Endothelial cell of umbilical vein (primary cell): ENCODE measurements around the gene FTCDNL1. TPM values are rescaled to one million over a fixed set of nuclear protein-coding genes. Genes with fewer than 3 reads are reported as not detected.

ENCODE experiments used
- BruUV-seq: library from RNA; stranded (reverse); fragments of 400-500 nt; replicated peaks from 2 replicates; lab custom pipeline; 2021; lab: Mats Ljungman, UMichigan
- CTCF ChIA-PET: fragments of 300-600, 350-600 bp; sonication (Branson Sonifier 250); formaldehyde crosslinking; loops from one replicate; lab custom pipeline; 2021; ENCODE audit warnings: antibody characterized with exemption, inconsistent platforms; lab: Charles Lee
- POLR2A ChIA-PET: fragments of 300-600, 350-600 bp; sonication (Branson Sonifier 250); formaldehyde crosslinking; loops from one replicate; lab custom pipeline; 2021; ENCODE audit warnings: antibody characterized with exemption, inconsistent platforms; lab: Charles Lee
- DNase-seq: peaks from one replicate; pipeline ENCODE4 v3.0.0-alpha.2; 2011; ENCODE audit warnings: low read depth, low spot score
- FAIRE-seq: peaks from 2 replicates; lab custom pipeline; 2011; peaks lifted over from hg19 to GRCh38; lab: Jason Lieb, UNC
- H2AFZ ChIP-seq: 2 replicates; pipeline ENCODE4 v1.6.0; 2012; ENCODE audit warnings: low read depth, low read length, control low read depth, inconsistent platforms
- H3K27ac ChIP-seq: 2 replicates; pipeline ENCODE4 v1.5.1; 2011; ENCODE audit warnings: low read depth, mild to moderate bottlenecking, control low read depth, low read length, moderate library complexity; ENCODE audit not compliant: insufficient read depth
- H3K27me3 ChIP-seq, 2 experiments: 2 replicates each; pipeline versions ENCODE4 v1.6.0 to v1.6.1; 2011; ENCODE audit warnings: low read length in 2 of 2, mixed read lengths in 1 of 2; ENCODE audit not compliant: control insufficient read depth in 2 of 2, insufficient read depth in 2 of 2
- H3K36me3 ChIP-seq, 2 experiments: 2 replicates in 1 of 2; 3 replicates in 1 of 2; pipeline ENCODE4 v1.5.1; 2011; ENCODE audit warnings: low read length in 2 of 2, mild to moderate bottlenecking in 1 of 2, moderate library complexity in 1 of 2; ENCODE audit not compliant: control insufficient read depth in 2 of 2, insufficient read depth in 2 of 2; ENCODE audit errors: extremely low read depth in 1 of 2
- H3K4me1 ChIP-seq: 3 replicates; pipeline ENCODE4 v1.5.1; 2011; ENCODE audit warnings: mild to moderate bottlenecking, low read length; ENCODE audit not compliant: control insufficient read depth, insufficient read depth; ENCODE audit errors: extremely low read depth
- H3K4me2 ChIP-seq: 2 replicates; pipeline ENCODE4 v1.6.1; 2011; ENCODE audit warnings: low read length, control low read depth, mixed read lengths; ENCODE audit not compliant: insufficient read depth
- H3K4me3 ChIP-seq, 3 experiments: fragments of 200-600 bp in 1 of 3; sonication (generic), shearing (Covaris generic) in 1 of 3; replicated peaks in 1 of 3; 2 replicates each; pipeline ENCODE4 v1.5.1; 2011 to 2016; ENCODE audit warnings: control low read depth in 3 of 3, low read length in 3 of 3, mild to moderate bottlenecking in 2 of 3, inconsistent platforms in 1 of 3, low read depth in 1 of 3, moderate library complexity in 1 of 3; ENCODE audit not compliant: insufficient read depth in 1 of 3
- H3K79me2 ChIP-seq: 2 replicates; pipeline ENCODE4 v1.6.0; 2012; ENCODE audit warnings: low read length, inconsistent platforms; ENCODE audit not compliant: control insufficient read depth, insufficient read depth
- H3K9ac ChIP-seq: replicated peaks from 2 replicates; pipeline ENCODE3; 2011; ENCODE audit warnings: low read length, control low read depth; ENCODE audit not compliant: insufficient read depth; ENCODE audit errors: extremely low read depth
- H3K9me1 ChIP-seq: replicated peaks from 3 replicates; pipeline ENCODE4 v1.6.0; 2011; ENCODE audit warnings: mild to moderate bottlenecking, low read length; ENCODE audit not compliant: control insufficient read depth, insufficient read depth; ENCODE audit errors: extremely low read depth
- H3K9me3 ChIP-seq: replicated peaks from 2 replicates; pipeline ENCODE4 v1.5.1; 2012; ENCODE audit warnings: low read length, inconsistent platforms; ENCODE audit not compliant: control insufficient read depth, insufficient read depth
- H4K20me1 ChIP-seq: replicated peaks from 2 replicates; pipeline ENCODE3; 2011; ENCODE audit warnings: mild to moderate bottlenecking, low read length; ENCODE audit not compliant: control insufficient read depth, insufficient read depth; ENCODE audit errors: extremely low read depth
- FOS ChIP-seq: IDR thresholded peaks from 2 replicates; pipeline ENCODE4 v1.6.1; 2011; ENCODE audit warnings: mild to moderate bottlenecking, low read length, moderate library complexity, borderline replicate concordance; ENCODE audit not compliant: insufficient read depth
- MAX ChIP-seq: IDR thresholded peaks from 2 replicates; pipeline ENCODE4 v1.6.1; 2011; ENCODE audit not compliant: insufficient read depth, insufficient read length
- MYC ChIP-seq: IDR thresholded peaks from one replicate; pipeline ENCODE4 v1.6.1; 2011; ENCODE audit warnings: mild to moderate bottlenecking, low read depth, low read length
- POLR2A ChIP-seq: IDR thresholded peaks from 2 replicates; pipeline ENCODE4 v1.6.1; 2012; ENCODE audit warnings: low read depth, mild to moderate bottlenecking, control low read depth, low read length
- POLR2AphosphoS5 ChIP-seq: IDR thresholded peaks from 2 replicates; pipeline ENCODE4 v1.6.1; 2012; ENCODE audit warnings: low read depth, mild to moderate bottlenecking, control low read depth, low read length, moderate library complexity; ENCODE audit not compliant: insufficient read depth
- dilution Hi-C: fragments of 300-500 bp; cut with MboI; formaldehyde crosslinking; loops from one replicate; pipeline ENCODE4 v1.15.0; 2019; ENCODE audit warnings: low sequenced_read_pairs; ENCODE audit not compliant: extremely low pct_ligation_motif_present
- intact Hi-C: fragments of 100-400 bp; cut with micrococcal nuclease; formaldehyde crosslinking; loops from one replicate; pipeline ENCODE4 v1.10.0; 2022
- polyA plus RNA-seq, 4 experiments: library from polyadenylated mRNA; depleted of rRNA in 3 of 4; stranded (reverse) in 3 of 4; unstranded in 1 of 4; fragments of >200 nt; gene quantifications; 2 replicates each; pipeline versions ENCODE4 v1.2.1 to v1.2.3, GENCODE V29; 2011 to 2012; ENCODE audit warnings: missing spikeins in 1 of 4
- total RNA-seq: library from RNA; stranded (reverse); gene quantifications from 2 replicates; pipeline ENCODE4 v1.2.3, GENCODE V29; 2021

FTCDNL1 gene
- total and polyA plus RNA-seq, 2 donors (not counting 3 experiments of a cell fraction or from before 2014, with no cell fraction given) = 0.19 to 0.27 TPM

- no peaks in the 10 kb centered on the region for H3K36me3 ChIP-seq
- H3K9me3 ChIP-seq = no peaks in the 10 kb centered on the region
- H3K9ac ChIP-seq = no peak overlapping the region
- no peak overlapping the region for H2AFZ ChIP-seq
- no peaks in the 10 kb centered on the region for H3K9me1 ChIP-seq
- no peak overlapping the region for H3K4me3 ChIP-seq
- ChIA-PET POLR2A (no interaction called here), CTCF (interaction anchor here (0.9 kb wide), 1 partner anchor 9 kb away, joined by 3 read pairs; no protein-coding TSS in a partner anchor)
- DNase-seq (no peak), FAIRE-seq (no peak)
- H3K27ac ChIP-seq = no peak overlapping the region
- H3K4me2 ChIP-seq = no peak overlapping the region
- H4K20me1 ChIP-seq = no peaks in the 10 kb centered on the region
- H3K4me1 ChIP-seq = no peaks in the 10 kb centered on the region
- dilution Hi-C loops = no loop called here
- H3K27me3 ChIP-seq = no peaks in the 10 kb centered on the region
- H3K79me2 ChIP-seq = no peaks in the 10 kb centered on the region
- TF ChIP-seq POLR2AphosphoS5 (no peak), POLR2A (no peak), MAX (no peak)
- BruUV-seq = no TSS peak
- intact Hi-C loops = no loop called here
Measured at GRCh38 chr2:199744260-199744659, 106.7 kb downstream of the FTCDNL1 start.

- Histone ChIP-seq H3K27ac (no peak overlapping the region), H3K4me2 (no peak overlapping the region), H3K9ac (no peak overlapping the region), H3K9me3 (no peaks in the 10 kb centered on the region), H3K9me1 (no peaks in the 10 kb centered on the region), H2AFZ (no peak overlapping the region), H3K27me3 (peaks cover 2 to 4% of the 10 kb centered on the region in 2 experiments), H3K79me2 (no peaks in the 10 kb centered on the region), H3K36me3 (no peaks in the 10 kb centered on the region), H3K4me3 (no peak overlapping the region), H3K4me1 (no peaks in the 10 kb centered on the region), H4K20me1 (no peaks in the 10 kb centered on the region)
- dilution Hi-C loops = no loop called here
- DNase-seq (no peak), FAIRE-seq (no peak)
- BruUV-seq = no TSS peak
- ChIA-PET POLR2A (no interaction called here), CTCF (interaction anchor here (1.2 kb wide), 1 partner anchor 1429 kb away, joined by 5 read pairs; no protein-coding TSS in a partner anchor)
- intact Hi-C loops = no loop called here
- TF ChIP-seq MYC = no peak
- no peak for TF ChIP-seq FOS
Measured at GRCh38 chr2:199743415-199744120, 107.4 kb downstream of the FTCDNL1 start.
